Measurements from ENCODE around the gene HRK. TPM values are rescaled to one million over a fixed set of nuclear protein-coding genes. Genes with fewer than 3 reads are reported as not detected.

The HRK gene
- total and polyA plus RNA-seq, 2 of the 13 experiments (the other 11 are each of a cell fraction or from before 2014, with no cell fraction given): 0.02 TPM; not detected in 1

- TF ChIP-seq ZNF318 (CRISPR knock-in tag; IDR thresholded peaks at IDR 0.05): no peak
Measured at GRCh38 chr12:116835484-116835883, 45.8 kb downstream of the HRK start (continued).

- Histone ChIP-seq H3K27ac (ENCODE audit: extremely low read length, insufficient read depth, low read length) (no peak overlapping the region), H4K20me1 (ENCODE audit: insufficient read depth, low read length) (no peaks in the 10 kb centered on the region), H3K79me2 (ENCODE audit: insufficient read depth, low read length) (no peaks in the 10 kb centered on the region), H3K27me3 (ENCODE audit: control insufficient read depth in 1 of 2, insufficient read depth in 2 of 2, low read length in 2 of 2) (no peaks in the 10 kb centered on the region), H3K4me1 (ENCODE audit: insufficient read depth, low read length) (no peaks in the 10 kb centered on the region), H2AFZ (ENCODE audit: low read length) (no peak overlapping the region), H3K4me3 (replicated peaks in 1 of 3; ENCODE audit: insufficient read depth in 1 of 3, low read depth in 2 of 3, low read length in 3 of 3) (no peak overlapping the region), H3K4me2 (ENCODE audit: low read depth, low read length) (no peak overlapping the region), H3K36me3 (replicated peaks in 1 of 2; ENCODE audit: control insufficient read depth in 1 of 2, insufficient read depth in 2 of 2, low read length in 2 of 2) (no peaks in the 10 kb centered on the region; a peak in 1 of 5 replicates), H3K9me3 (ENCODE audit: low read length) (no peaks in the 10 kb centered on the region), H3K9ac (ENCODE audit: insufficient read depth, low read depth, low read length) (no peak overlapping the region)
- BruUV-seq (replicated peaks): no TSS peak
- in situ Hi-C loops (cut with HindIII; ENCODE audit: extremely low pct_ligation_motif_present, low pct_unique_long_range_greater_than_20kb): no loop called here
- ChIA-PET POLR2A (no interaction called here), CTCF (ENCODE audit: low intra/inter-chr PET ratio, low total read pairs) (no interaction called here)
- intact Hi-C loops (cut with micrococcal nuclease; ENCODE audit: unreplicated experiment): no loop called here
- ATAC-seq (no peak), DNase-seq (ENCODE audit: low spot score) (no peak), FAIRE-seq (no peak)
- WGBS (ENCODE audit: low lambda C conversion rate): 90% methylated on average over 2 of the region's 10 CpGs
- TF ChIP-seq CREBL2 (CRISPR knock-in tag; IDR thresholded peaks at IDR 0.05; ENCODE audit: borderline replicate concordance) (no peak), NFYB (CRISPR knock-in tag; IDR thresholded peaks at IDR 0.05) (no peak), ZNF616 (CRISPR knock-in tag; IDR thresholded peaks at IDR 0.05; ENCODE audit: low read depth) (no peak), ZNF337 (CRISPR knock-in tag; IDR thresholded peaks at IDR 0.05; ENCODE audit: borderline replicate concordance, low read depth) (no peak), ZNF724P (CRISPR knock-in tag; IDR thresholded peaks at IDR 0.05; ENCODE audit: borderline replicate concordance) (no peak), NFKB2 (CRISPR knock-in tag; IDR thresholded peaks at IDR 0.05; ENCODE audit: borderline replicate concordance) (no peak), ZKSCAN8 (CRISPR knock-in tag; IDR thresholded peaks at IDR 0.05; ENCODE audit: borderline replicate concordance) (no peak), KLF12 (CRISPR knock-in tag; IDR thresholded peaks at IDR 0.05; ENCODE audit: borderline replicate concordance) (no peak), XBP1 (CRISPR knock-in tag; IDR thresholded peaks at IDR 0.05) (no peak), KDM6A (CRISPR knock-in tag; IDR thresholded peaks at IDR 0.05; ENCODE audit: low read depth) (no peak), SIX4 (CRISPR knock-in tag; IDR thresholded peaks at IDR 0.05) (no peak), CC2D1A (CRISPR knock-in tag; IDR thresholded peaks at IDR 0.05) (no peak)
Measured at GRCh38 chr12:116833474-116833873, 47.8 kb downstream of the HRK start.
